HepG2 (cell line): ENCODE measurements around the gene CALHM5. TPM values are rescaled to one million over a fixed set of nuclear protein-coding genes. Genes with fewer than 3 reads are reported as not detected.
A peak's percentile ranks its signal among the peaks of the same experiment; 100 is the strongest.

ENCODE experiments used
- ATF7 ChIP-seq, 2 experiments: fragments of 450-650 bp in 1 of 2; sonication (generic) in 1 of 2; formaldehyde crosslinking in 1 of 2; IDR thresholded peaks; 2 replicates each; pipeline versions ENCODE4 v1.4.0 to v1.6.1; 2016 to 2020; ENCODE audit warnings: antibody characterized with exemption in 1 of 2, mild to moderate bottlenecking in 1 of 2, missing genetic modification reagents in 1 of 2
- GATAD2A ChIP-seq: IDR thresholded peaks from 2 replicates; pipeline ENCODE4 v1.6.1; 2016
- HHEX ChIP-seq: IDR thresholded peaks from 2 replicates; pipeline ENCODE4 v1.6.1; 2016; ENCODE audit warnings: control low read depth
- IRF2 ChIP-seq: IDR thresholded peaks from 2 replicates; pipeline ENCODE4 v1.6.1; 2018; ENCODE audit warnings: missing genetic modification reagents, missing compliant biosample characterization
- KMT2A ChIP-seq: sonication (generic); formaldehyde crosslinking; IDR thresholded peaks from 2 replicates; pipeline ENCODE4 v1.4.0; 2020; ENCODE audit warnings: missing genetic modification reagents
- RCOR2 ChIP-seq: IDR thresholded peaks from 2 replicates; pipeline ENCODE4 v1.6.1; 2016; ENCODE audit warnings: missing biosample characterization, missing genetic modification reagents
- RXRA ChIP-seq: sonication (generic); formaldehyde crosslinking; IDR thresholded peaks from 2 replicates; pipeline ENCODE4 v1.5.1; 2020; ENCODE audit warnings: missing genetic modification reagents
- SP4 ChIP-seq: sonication (generic); formaldehyde crosslinking; IDR thresholded peaks from 2 replicates; pipeline ENCODE4 v1.8.1; 2023; ENCODE audit warnings: mild to moderate bottlenecking, missing genetic modification reagents
- ZBTB49 ChIP-seq: sonication (generic); formaldehyde crosslinking; IDR thresholded peaks from 2 replicates; pipeline ENCODE4 v1.4.0; 2020; ENCODE audit warnings: missing genetic modification reagents, borderline replicate concordance
- ZNF264 ChIP-seq: sonication (generic); formaldehyde crosslinking; IDR thresholded peaks from 2 replicates; pipeline ENCODE4 v1.4.0; 2020; ENCODE audit warnings: missing genetic modification reagents
- polyA plus RNA-seq, 8 experiments: library from polyadenylated mRNA; depleted of rRNA in 3 of 8; stranded (reverse) in 7 of 8; unstranded in 1 of 8; fragments of >200 nt; fragmentation: Illumina TruSeq in 4 of 8; extraction: Trizol in 4 of 8; gene quantifications; 2 replicates each; pipeline versions ENCODE4 v1.2.1 to v1.2.3, GENCODE V29; 2011 to 2016; ENCODE audit warnings: low read depth in 4 of 8, missing spikeins in 1 of 8, mixed read lengths in 1 of 8; ENCODE audit not compliant: insufficient read depth in 1 of 8
- total RNA-seq, 5 experiments: library from RNA; depleted of rRNA; stranded (reverse); fragments of >200 nt; fragmentation: Illumina TruSeq; extraction: Trizol; gene quantifications; 2 replicates each; pipeline ENCODE4 v1.2.3, GENCODE V29; 2016; ENCODE audit warnings: low read depth in 1 of 5

Gene CALHM5
- total and polyA plus RNA-seq, 2 of the 13 experiments (the other 11 are each of a cell fraction or from before 2014, with no cell fraction given): not detected

- TF ChIP-seq ZBTB49 (CRISPR knock-in tag) (no peak), KMT2A (CRISPR knock-in tag) (peak; percentile 64), SP4 (CRISPR knock-in tag) (no peak), ZNF264 (peak; percentile 61), HHEX (no peak), RXRA (CRISPR knock-in tag) (no peak), ATF7 (IDR thresholded peaks at IDR 0.05) (no peak), ATF7 (CRISPR knock-in tag; IDR thresholded peaks at IDR 0.05) (no peak), GATAD2A (CRISPR knock-in tag) (0 out of 2 replicates have a peak, but pooled peaks have one; percentile 6), IRF2 (CRISPR knock-in tag) (peak; percentile 15; the same call in 1 of the 2 replicates), RCOR2 (CRISPR knock-in tag) (no peak)
Measured at GRCh38 chr6:116572162-116572561, 60.7 kb downstream of the CALHM5 start (continued).

Other genes starting within 250 kb of the CALHM5 start
- 93.0 and 102 TPM in 2 replicates for gene TSPYL1, start 231.7 kb upstream of the CALHM5 start, total RNA-seq (2016; rRNA removed; fragmentation: Illumina TruSeq; extraction: Trizol)
- gene TSPYL1, start 231.7 kb upstream of the CALHM5 start, polyA plus RNA-seq (2011; rRNA removed): 28.3 and 33.0 TPM in 2 replicates
- 3.8 and 4.6 TPM in 2 replicates for gene DSE, start 140.7 kb upstream of the CALHM5 start, total RNA-seq (2016; rRNA removed; fragmentation: Illumina TruSeq; extraction: Trizol)
- 2.6 and 3.0 TPM in 2 replicates for gene DSE, start 140.7 kb upstream of the CALHM5 start, polyA plus RNA-seq (2011; rRNA removed)
- gene CALHM6, start 50.3 kb upstream of the CALHM5 start, total RNA-seq (2016; rRNA removed; fragmentation: Illumina TruSeq; extraction: Trizol): not detected in 2 replicates
- gene CALHM6, start 50.3 kb upstream of the CALHM5 start, polyA plus RNA-seq (2011; rRNA removed): not detected in 2 replicates
- not detected in 2 replicates for gene TRAPPC3L, start 34.0 kb downstream of the CALHM5 start, total RNA-seq (2016; rRNA removed; fragmentation: Illumina TruSeq; extraction: Trizol)
- gene TRAPPC3L, start 34.0 kb downstream of the CALHM5 start, polyA plus RNA-seq (2011; rRNA removed): not detected in 2 replicates
- gene CALHM4, start 42.1 kb downstream of the CALHM5 start, total RNA-seq (2016; rRNA removed; fragmentation: Illumina TruSeq; extraction: Trizol): not detected in 2 replicates
- not detected in 2 replicates for gene CALHM4, start 42.1 kb downstream of the CALHM5 start, polyA plus RNA-seq (2011; rRNA removed)
- 67.1 and 90.5 TPM in 2 replicates for gene RWDD1, start 59.9 kb downstream of the CALHM5 start, total RNA-seq (2016; rRNA removed; fragmentation: Illumina TruSeq; extraction: Trizol)
- gene RWDD1, start 59.9 kb downstream of the CALHM5 start, polyA plus RNA-seq (2011; rRNA removed): 20.9 and 27.4 TPM in 2 replicates
- gene RSPH4A, start 104.8 kb downstream of the CALHM5 start, total RNA-seq (2016; rRNA removed; fragmentation: Illumina TruSeq; extraction: Trizol): 0.14 and 0.40 TPM in 2 replicates
- gene RSPH4A, start 104.8 kb downstream of the CALHM5 start, polyA plus RNA-seq (2011; rRNA removed): 0.08 and 0.24 TPM in 2 replicates
- 29.3 and 40.3 TPM in 2 replicates for gene ZUP1, start 157.1 kb downstream of the CALHM5 start, total RNA-seq (2016; rRNA removed; fragmentation: Illumina TruSeq; extraction: Trizol)
- 11.1 and 12.5 TPM in 2 replicates for gene ZUP1, start 157.1 kb downstream of the CALHM5 start, polyA plus RNA-seq (2011; rRNA removed)
- gene KPNA5, start 169.6 kb downstream of the CALHM5 start, total RNA-seq (2016; rRNA removed; fragmentation: Illumina TruSeq; extraction: Trizol): 13.0 and 13.1 TPM in 2 replicates
- gene KPNA5, start 169.6 kb downstream of the CALHM5 start, polyA plus RNA-seq (2011; rRNA removed): 4.8 and 5.3 TPM in 2 replicates